Stimulated activated CD4-positive, alpha-beta T cell treated with anti-CD3 and anti-CD28 coated beads, Interleukin-15, amount 100 ng/mL, for 24 hours (primary cell): ENCODE results near the gene NOVA2.
A peak's percentile ranks its signal among the peaks of the same experiment; 100 is the strongest.

Experiments used
- DNase-seq: peaks from one replicate; pipeline ENCODE4 v3.0.0-alpha.2; 2020

The NOVA2 gene

GRCh38 chr19:45887200-45887710 lies 86.4 kb downstream of the NOVA2 start:
- DNase-seq: no peak

- peak; percentile 93 for DNase-seq
These were observed 87.1 kb downstream of the NOVA2 start for GRCh38 chr19:45886427-45887199.

GRCh38 chr19:45885556-45886426 lies 87.9 kb downstream of the NOVA2 start, which contains the start of gene IRF2BP1:
TSS of gene IRF2BP1 (minus strand) at chr19:45886141. CDS start at chr19:45885774, 367 bp downstream.
- DNase-seq: peak; percentile 92

GRCh38 chr19:45884682-45885555 lies 88.7 kb downstream of the NOVA2 start:
- peak; percentile 52 for DNase-seq

GRCh38 chr19:45883881-45884681 lies 89.6 kb downstream of the NOVA2 start:
- no peak for DNase-seq
